LNCaP clone FGC (cell line): ENCODE results near the gene SOX8.

Experiments used
- DNase-seq: peaks from one replicate; pipeline ENCODE4 v3.0.0-alpha.2; 2011; ENCODE audit warnings: low read depth
- H3K4me3 ChIP-seq: 2 replicates; pipeline ENCODE4 v1.5.1; 2011; ENCODE audit warnings: mild to moderate bottlenecking, low read depth, low read length, control low read depth
- CTCF ChIP-seq: IDR thresholded peaks from 2 replicates; pipeline ENCODE4 v1.5.1; 2012; ENCODE audit warnings: mild to moderate bottlenecking; ENCODE audit not compliant: control insufficient read depth, insufficient read depth; ENCODE audit errors: extremely low read depth

The SOX8 gene

GRCh38 chr16:938136-938535 lies 43.4 kb upstream of the SOX8 start:
- no peak for TF ChIP-seq CTCF
- no peak for DNase-seq
- no peak overlapping the region for H3K4me3 ChIP-seq

GRCh38 chr16:938752-939151 lies 42.8 kb upstream of the SOX8 start:
- no peak overlapping the region for H3K4me3 ChIP-seq
- no peak for DNase-seq
- no peak for TF ChIP-seq CTCF

- DNase-seq: no peak
- TF ChIP-seq CTCF: no peak
- H3K4me3 ChIP-seq: no peak overlapping the region
Measured at GRCh38 chr16:939311-939710, 42.3 kb upstream of the SOX8 start.

- H3K4me3 ChIP-seq: no peak overlapping the region
- no peak for DNase-seq
- TF ChIP-seq CTCF: no peak
Measured at GRCh38 chr16:939941-940340, 41.6 kb upstream of the SOX8 start.

GRCh38 chr16:942436-943060 lies 39.0 kb upstream of the SOX8 start:
- no peak for TF ChIP-seq CTCF
- DNase-seq: no peak
- H3K4me3 ChIP-seq: no peak overlapping the region

GRCh38 chr16:943971-944370 lies 37.6 kb upstream of the SOX8 start:
- DNase-seq: no peak
- H3K4me3 ChIP-seq: no peak overlapping the region
- TF ChIP-seq CTCF: no peak
